T1000 (cell line): ENCODE results near the gene KCND3.

ENCODE experiments used
- DNase-seq: peaks from one replicate; lab custom pipeline; 2025; ENCODE audit warnings: mixed read lengths; lab: John Stamatoyannopoulos, UW

KCND3 gene

GRCh38 chr1:111959436-111959835, 30.0 kb downstream of the KCND3 start:
- no peak for DNase-seq

DNA sequence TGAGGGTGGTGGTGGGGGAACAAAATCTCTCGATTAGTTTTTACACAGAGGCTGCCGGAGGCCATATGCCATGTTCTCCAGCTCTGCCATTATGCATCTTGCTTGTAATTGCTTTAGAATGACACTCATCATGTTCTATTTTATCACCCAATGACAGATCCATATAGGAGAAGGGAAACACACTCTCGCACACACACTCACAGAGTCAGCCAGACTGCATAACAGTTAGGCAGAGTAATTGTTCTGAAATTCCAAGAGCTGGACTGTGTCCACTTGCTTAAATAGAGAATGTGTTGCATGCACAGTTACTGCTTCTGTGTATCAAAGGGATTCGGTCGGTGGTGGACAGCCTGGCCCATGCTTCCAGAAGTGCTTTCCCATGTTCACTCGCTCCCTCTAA, 30.6 kb downstream of the KCND3 start:
- no peak for DNase-seq

- DNase-seq: no peak
Measured at GRCh38 chr1:111958075-111958474, 31.4 kb downstream of the KCND3 start.

DNA sequence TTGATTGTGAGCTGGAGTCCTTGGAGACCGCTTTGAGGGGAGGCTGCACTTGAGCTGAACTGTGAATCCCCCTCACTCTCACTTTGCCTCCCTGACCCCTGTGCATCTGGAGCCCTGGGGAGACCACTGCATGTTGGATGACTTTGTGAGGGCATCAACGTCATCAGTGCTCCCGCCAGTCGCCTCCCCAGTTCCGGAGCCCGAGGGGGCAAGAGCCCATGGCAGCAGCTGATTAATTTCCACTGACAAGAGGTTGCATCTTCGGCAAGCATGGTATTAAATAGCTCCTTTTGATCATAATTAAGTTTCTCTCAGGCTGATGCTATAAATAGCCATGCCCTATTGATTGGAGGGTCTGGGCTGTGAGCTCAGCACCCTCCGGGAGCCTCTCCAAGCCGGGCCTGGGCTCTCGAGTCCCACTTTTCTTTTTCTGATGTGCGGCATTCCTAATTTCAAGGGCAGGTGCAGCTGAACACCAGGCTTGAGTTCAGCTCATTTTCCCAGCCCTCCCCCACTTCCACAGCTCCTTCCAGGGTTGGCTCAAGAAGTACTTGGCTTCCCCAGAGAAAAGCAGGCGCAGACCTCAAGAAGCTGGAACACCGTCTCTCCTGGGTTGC, 33.2 kb downstream of the KCND3 start:
- DNase-seq: no peak

DNA sequence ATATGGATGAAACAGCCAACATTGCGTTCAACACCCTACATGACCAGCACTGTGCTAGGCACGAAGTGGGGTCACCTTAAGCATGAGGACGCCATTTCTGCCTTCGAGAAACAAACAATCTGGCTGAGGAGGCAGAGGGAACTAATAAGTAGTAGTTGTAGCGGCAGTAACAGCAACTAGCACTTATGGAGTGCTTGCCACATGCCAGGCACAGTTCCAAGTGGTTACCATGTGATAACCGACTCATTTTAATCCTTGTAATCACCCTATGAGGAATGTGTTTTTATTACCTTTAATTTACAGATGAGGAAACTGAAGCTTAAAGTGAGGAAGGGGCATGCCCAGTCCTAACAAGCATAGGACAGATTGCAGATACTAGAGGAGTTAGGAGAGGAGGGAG, 33.7 kb downstream of the KCND3 start:
- DNase-seq: no peak

- no peak for DNase-seq
Measured at GRCh38 chr1:111953797-111954196, 35.7 kb downstream of the KCND3 start.

- no peak for DNase-seq
Measured at GRCh38 chr1:111952125-111952657, 37.3 kb downstream of the KCND3 start.

DNA sequence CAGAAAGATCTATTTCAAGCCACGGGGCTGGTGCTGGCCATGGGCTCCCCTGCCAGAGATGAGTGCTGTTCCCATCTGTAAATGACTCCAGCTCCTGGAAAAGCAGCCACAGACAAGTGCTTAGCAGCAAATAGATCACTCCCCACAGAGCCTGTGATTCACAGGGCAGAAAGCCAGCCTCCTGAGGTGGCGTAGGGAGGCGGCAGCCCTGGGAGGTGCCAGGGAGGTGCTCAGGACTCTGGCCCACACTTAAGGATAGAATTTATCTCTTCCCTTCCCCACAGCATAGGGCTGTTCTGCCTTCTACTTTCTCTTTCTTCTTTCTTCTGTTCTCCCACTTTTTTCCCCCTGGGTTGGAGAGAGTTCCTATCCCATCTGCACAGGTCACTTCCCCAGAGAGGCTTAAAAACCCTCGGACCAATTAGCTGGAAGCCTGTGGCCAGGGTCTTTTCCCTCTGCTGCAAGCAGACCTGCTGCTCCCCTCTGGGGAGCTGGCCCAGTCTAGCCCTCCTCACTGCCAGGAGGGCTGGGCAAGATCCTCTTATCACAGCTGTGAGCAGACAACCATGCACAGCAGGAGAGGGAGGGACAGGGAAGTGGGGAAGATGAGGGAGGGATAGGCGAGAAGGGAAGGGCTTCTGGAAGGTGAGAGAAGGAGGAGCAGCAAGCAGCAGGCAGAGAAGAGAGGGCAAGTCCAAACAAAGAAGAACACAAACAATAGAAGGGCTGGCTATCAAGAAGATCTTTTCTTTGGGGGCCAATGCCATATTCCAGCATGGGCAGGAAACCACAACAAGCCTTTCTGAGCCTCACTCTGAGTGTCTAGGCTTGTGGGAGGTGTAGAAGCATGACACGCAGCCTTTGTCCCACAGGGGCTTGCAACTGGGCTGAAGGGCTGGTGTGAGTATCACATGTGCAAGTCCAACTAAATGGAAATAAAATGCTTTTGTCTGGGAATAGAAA, 41.0 kb downstream of the KCND3 start:
- no peak for DNase-seq

- no peak for DNase-seq
Measured at GRCh38 chr1:111943846-111944749, 45.4 kb downstream of the KCND3 start.

DNA sequence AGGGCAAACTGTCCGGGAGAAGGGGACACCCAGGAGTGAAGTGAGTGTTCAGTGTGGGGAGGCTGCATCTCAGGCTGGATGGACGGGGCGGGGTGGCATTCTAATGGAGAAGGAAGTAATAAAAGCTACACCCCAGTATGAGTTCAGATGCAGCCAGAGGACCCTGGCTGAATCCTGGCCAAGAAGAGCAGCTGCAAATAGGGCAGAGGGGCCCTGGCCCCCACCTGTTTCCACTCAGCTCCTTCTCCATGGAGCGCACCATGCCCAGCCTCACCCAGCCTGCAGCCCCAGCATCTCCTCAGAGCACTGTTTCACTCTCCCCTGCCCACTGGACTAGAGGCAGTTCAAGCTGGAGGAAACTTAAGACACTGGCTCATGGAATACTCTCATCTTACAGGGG, 46.4 kb downstream of the KCND3 start:
- no peak for DNase-seq

DNA sequence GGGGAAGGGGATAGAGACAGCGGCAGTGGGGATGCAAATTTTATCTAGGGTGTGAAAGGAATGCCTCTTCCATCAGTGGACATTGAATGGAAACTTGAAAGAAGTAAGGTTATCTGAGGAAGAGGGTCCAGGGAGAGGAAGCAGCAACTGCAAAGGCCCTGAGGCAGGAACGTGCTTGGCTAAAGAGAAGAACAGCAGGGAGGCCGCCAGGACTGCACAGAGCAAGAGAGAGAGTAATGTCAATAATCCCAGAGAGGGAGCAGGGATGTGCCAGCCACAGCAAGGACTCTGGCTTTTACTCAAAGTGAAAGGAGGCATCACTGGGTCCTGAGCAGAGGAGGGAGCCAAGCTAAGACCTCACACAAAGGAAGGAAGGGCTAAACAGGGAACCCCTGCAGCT, 50.9 kb downstream of the KCND3 start:
- no peak for DNase-seq

DNA sequence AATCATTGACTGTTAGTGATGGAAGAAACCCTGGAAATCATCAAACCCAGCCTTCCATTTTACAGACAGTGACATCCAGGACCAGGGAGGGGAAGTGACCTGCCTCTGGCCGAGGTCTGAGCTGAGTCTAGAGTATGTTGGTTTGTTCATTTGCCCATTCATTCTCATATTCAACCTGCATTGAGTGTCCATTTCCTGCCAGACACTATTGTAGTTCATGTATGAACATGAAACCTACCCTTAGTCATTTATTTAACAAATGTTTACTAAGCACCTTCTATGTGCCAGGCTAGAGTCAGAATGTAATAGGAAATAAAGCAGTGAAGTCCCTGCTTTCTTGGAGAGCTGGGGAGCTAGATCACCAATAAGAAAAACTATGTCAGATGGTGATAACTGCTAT, 51.3 kb downstream of the KCND3 start:
- DNase-seq: no peak

DNA sequence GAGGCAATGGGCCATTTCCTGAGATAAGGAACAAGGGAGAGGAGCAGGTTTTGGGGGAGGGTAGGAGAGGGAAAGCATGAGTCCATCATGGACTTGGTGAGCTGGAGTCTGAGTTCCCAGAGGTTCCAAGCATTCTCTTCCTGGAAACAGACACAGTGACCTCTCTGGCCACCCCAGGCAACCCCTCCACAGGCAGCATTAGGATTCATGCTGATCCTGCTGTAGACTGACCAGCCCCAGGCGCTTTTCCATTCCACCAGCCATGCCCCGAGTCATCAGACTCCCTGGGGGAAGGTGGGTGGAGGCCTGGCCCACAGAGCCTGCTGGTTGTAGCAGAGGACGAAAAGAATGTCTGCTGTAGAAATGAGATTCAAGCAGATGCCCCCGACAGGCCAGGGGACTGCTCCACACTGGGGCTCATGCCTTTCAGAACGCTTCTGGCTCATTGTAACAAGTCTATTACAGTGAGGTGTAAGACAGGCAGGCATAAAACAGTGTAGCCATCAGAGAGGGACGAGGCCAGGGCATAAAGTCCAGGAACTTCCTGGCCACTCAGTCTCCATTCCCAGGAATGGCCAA, 52.2 kb downstream of the KCND3 start:
- DNase-seq: no peak

DNA sequence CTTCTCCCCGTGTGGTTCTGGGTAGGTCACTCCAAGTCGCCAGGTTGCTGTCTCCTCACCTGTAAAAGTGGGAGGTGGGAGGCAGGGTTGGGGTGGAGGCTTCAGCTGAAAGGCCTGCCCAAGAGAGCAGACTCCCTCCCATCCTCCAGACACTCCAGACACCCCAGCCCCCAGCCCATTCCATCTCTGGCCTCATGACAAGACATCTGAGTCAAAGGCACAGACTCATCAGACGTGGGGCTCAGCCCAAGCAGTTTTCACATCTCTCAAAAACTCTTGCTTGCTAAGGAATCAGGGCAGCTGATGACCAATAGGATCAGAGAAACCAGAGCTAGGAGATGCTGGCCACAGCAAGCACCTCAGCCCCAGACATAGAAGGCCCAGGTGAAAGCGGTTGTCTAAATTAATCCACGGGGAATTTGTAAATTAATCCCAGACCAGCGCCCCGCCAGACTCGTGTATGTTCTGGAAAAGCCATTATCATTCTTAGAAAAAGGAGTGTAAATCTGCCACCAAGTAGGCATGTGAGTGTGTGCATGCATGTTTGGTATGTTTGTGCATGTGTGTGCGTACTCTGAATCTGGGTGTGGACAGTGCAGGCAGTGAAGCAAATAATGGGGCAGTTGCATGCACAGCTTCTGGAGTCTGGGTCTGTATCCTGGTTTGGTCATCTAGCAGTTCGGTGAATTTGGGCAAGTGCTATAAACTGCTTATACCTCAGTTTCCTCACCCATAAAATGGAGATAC, 55.2 kb downstream of the KCND3 start:
- DNase-seq: no peak

DNA sequence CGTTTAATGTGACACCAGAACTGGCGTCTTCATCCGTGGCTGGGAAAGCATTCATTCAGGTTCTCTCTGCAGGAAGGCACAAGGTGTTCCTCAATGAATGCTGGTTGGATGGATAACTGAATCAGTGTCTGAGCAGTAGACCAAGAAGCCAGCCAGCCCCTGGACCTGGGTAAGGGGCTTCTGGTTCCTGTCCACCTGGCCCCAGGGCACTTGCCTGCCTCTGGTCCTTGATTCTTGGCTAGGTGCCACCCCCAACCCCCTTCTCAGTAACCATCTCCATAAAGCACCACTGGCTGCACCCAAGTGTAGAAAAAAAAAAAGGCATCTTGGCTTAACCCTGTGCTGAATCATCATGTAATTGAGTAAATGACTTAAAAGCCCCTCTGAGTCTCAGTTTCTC, 59.1 kb downstream of the KCND3 start:
- no peak for DNase-seq

DNA sequence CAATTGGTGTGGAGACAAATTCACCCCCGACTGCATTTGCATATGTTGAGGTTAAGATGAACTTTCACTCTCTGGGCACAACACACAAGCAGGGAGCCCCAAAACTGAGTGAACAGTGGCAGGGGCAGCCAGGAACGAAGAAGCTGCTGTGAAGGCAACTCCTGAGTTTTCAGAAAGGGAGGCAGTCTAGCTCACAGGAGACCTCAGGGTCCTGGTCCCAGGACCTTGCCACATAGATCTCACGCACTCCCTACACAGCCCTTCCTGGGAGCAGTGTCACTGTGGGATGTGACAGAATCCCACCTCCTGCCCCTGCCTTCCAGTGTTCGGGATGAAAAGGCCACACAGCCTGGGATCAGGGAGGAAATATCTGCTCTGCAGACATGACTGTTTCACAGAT, 60.9 kb downstream of the KCND3 start:
- no peak for DNase-seq

DNA sequence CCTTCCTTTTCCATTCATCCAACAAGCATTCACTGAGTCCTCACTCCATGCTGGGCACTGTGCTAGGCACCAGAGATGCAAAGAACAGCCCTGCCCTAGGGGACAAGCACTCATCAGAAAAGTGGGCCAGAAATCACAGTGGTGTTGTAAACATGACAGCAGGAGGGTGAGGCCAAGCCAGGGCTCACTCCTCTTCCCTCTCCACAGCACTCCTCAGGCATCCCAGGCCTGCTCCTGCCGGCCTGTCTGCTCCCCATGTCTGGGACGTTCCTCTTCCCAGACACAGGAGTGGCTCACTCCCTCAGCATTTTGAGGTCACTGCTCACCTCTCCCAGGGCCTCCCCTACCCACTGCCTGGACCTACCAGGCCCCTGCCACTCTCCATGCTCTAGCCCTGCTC, 61.8 kb downstream of the KCND3 start:
- no peak for DNase-seq

DNA sequence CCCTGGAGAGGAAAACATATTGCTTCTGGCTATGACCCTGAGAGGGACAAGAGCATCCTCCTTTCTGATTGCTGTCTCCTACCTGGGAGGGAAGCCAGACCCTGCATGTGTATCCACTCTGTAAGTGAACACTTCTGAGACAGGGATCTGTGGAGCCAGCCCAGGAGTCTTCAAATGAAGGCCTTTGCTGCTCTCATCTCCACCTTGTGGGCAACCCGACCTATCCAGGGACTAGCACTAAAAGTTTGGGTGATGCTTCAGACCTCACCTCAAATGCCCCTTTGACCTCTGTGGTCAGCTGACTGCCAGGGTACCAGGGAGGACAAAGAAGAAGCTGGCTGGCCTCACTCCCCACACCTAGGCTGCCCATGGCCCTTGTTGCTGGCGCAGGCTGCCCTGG, 64.7 kb downstream of the KCND3 start:
- DNase-seq: no peak

GRCh38 chr1:111923766-111924165, 65.7 kb downstream of the KCND3 start:
- DNase-seq: no peak

DNA sequence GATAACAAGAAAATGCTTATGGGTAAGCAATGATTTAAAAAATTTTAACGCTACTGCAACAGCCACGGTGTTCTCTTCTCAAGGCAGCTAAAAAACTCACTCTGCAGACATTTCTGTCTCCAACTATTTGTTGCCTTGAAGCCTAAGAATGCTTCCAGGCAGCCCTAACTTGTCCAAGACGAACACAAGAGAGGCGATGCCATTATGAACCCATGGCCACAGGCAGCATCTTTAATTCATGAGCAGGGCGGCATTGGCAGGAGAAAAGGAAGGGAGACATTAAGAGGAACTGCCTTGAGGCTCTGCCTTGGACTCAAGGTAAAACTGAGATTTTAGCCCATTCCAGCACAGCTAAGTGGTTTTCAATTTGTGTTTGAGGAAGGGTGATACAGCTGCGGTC, 67.5 kb downstream of the KCND3 start:
- DNase-seq: no peak
